HG03439 (cell line): Measurements from ENCODE around the gene PIM1.

Source experiments
- ATAC-seq: cut with Tn5 transposase; IDR thresholded peaks from one replicate; pipeline ENCODE4 v1.9.1; 2021; ENCODE audit warnings: mild to moderate bottlenecking, moderate library complexity; ENCODE audit not compliant: unreplicated experiment

The PIM1 gene

DNA sequence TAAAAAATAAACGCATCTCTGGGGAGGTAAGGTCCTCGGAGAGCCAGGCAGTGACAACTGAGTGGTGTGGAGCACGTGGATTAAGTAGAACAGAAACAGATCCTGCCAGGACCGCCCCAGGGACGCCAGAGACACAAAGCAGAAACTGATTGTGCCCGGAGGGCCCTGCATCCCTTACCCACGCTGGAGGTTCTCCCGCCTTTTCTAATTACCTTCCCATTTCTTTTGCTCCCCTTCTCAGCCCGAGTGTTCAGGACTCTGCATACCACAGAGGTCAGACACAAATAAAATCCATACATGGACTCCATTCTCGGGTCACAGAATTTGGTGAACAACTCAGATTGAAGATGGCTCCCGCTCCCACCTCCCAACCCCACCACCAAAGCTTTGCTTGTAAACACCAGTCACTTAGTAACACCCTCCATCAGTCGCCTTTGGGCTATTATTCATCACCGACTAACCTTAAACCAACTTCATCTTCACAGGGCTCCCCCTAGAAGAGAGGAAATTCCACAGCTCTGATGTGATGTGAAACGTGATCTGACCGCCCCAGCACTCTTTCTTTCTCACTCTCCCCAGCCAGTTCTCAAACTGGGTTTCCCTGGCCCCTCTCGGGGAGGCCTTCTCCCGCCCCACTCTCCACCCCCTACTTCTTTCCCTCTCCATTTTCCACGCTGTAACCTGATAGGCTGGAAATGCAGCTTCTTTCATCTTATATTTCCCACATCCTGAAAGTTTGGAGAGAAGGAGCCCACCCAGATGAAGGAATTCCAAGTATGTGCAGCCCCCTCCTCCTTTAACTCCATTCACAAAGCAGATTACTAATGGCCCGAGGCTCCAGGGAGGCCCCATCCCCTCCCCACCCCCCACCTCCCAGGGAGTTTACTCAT, 32.5 kb upstream of the PIM1 start:
- ATAC-seq = no peak

DNA sequence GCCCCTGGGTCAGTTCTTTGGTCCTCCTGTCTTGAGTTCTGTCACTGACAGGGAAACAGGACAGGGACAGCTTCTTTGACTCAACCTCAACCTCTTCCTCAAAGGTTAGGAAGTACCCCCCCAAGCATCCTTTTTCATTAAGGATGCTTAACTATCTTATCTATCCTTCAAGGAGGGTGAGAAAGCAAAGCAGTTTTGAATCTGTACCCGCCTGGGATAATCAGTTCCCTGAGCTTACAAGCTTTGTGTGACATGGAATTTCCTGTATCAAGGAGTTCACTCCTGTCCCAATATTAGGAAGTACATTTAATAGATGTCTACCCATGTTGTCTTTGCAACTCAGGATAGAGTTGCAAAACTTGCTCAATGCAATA, 31.1 kb upstream of the PIM1 start:
- no peak for ATAC-seq

DNA sequence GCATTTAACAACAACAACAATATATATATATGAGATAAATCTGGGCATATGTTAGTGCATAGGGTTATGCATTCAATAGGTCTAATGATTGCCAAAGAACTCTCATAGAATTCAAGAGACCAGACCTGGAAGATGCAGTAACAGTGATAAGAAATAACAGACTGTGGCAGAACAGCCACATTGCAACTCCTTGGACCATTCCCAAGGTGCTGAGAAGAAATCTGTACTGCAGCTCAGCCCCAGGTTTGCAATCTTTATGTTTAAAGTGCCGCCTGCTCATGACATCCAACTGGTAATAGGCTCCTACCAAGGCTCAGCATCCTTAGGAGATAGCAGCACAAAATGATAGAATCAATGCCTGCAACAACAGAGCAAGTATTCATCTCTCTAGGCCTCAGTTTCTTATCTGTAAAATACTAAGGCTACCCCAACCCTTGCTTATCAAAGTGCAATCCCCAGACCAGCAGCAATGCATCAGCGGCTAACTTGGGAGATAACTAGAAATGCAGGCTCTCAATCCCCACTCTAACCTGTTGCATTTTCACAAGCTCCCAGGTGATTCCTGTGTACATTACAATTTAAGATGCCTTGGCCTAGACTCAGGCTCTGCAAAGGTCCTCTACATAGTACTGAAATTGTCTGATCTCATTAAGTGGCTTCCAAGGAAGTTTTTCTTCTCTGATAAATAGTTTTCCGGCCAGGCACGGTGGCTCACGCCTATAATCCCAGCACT, 30.6 kb upstream of the PIM1 start:
- no peak for ATAC-seq

DNA sequence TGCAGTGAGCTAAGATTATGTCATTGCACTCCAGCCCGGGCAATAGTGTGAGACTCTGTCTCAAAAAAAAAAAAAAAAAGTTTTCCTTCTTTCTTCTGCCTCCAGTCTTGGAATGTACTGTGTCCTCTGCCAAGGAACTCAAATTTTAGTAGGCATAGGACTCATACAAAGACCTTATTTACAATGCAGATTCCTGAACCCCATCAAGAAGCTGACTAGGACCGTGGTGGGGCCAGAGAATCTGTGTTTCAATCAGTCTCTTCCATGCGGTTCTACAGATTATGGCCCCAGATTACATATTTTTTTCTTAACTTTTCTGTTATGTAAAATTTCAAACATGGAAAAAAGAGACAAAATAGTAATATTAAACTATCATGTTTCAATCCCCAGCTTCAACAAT, 29.8 kb upstream of the PIM1 start:
- ATAC-seq = no peak

DNA sequence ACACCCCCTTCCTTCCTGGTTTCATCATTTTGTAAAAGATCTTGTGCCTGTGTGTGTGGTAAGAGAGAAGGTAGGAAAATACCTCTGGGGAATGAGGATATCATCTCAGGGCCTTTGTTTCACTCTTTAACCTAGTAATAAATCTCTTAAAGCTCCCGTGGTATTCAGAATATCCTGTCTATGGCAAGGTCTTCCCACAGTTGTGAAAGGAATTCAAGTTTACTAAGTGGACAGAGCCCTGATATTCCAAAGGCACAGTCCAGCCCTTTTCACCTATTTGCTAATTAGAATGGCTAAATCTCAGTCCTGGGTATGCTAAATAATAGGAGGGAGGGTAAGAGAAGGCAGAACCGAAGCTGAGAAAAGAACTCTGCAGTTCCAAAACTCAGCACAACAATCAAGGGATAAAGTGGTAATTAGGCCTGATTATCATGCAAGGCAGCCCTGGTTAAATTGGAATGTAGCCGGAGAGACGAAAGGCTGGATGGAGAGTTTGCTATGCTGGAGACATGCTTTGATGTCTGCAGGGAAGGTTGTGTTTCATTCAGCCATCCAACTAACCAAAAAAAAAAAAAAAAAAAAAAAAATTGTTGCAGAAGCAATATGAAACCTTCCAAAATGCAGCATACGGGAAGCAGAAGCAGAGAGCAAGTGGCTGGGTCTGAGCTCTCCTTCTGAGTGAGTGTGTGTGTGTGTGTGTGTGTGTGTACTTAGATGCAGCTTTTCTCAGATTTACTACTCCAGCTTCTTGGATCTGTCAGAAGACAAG, 28.5 kb upstream of the PIM1 start:
- ATAC-seq = no peak

DNA sequence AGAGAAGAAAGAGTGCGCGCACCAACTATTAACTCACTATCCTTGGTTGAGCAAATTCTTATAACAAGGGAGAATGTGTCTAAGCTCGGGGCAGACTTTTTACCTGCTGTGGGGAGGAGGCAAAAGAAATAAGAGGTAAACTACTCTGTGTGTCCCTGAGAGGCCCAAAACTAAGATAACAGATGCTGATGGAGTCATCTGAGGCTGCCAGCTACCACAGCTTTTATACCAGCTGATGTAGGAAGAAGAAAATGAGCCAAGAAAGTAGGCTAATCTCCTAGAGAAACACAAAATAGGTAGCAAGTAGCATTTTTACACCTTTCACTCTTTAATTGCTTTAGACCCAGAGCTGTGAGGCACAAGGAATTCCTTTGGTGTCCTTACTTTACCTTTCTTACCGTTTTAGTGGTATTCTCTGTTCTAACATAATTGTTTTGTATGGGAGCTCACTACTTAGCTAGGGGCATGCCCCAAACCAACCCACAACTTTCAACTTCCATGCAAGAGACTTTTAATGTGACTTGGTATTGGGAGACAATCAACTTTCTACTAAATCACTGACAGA, 27.8 kb upstream of the PIM1 start:
- ATAC-seq = no peak

DNA sequence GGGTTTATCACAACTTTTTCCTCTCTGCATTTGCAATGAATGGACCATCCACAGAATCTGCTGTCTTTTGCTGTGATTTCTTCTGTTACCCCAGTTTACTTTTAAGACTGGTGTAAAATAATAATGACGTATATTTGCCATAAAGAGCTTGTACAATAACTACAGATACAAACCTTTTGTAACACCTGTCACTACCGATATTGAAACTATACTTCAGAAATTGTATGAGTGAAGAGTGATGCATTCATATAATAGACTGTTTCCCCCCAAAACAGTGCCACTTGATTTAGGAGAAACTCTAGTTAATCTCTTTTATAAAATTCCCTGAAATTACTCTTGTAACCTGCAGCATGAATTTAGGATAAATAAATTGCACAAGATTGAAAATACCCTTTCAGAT, 26.4 kb upstream of the PIM1 start:
- ATAC-seq = no peak

DNA sequence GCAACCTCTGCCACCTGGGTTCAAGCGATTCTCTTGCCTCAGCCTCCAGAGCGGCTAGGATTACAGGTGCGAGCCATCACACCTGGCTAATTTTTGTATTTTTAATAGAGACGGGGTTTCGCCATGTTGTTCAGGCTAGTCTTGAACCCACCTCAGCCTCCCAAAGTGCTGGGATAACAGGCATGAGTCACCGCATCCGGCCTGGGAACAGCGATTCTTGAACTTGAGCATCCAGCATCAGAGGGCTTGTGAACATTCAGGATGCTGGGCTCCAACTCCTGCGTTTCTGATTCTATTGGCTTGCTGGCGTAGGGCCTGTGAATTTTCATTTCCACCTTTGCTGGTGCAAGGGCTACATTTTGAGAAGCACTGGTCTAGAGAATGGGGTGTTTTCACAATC, 24.5 kb upstream of the PIM1 start:
- ATAC-seq = no peak

DNA sequence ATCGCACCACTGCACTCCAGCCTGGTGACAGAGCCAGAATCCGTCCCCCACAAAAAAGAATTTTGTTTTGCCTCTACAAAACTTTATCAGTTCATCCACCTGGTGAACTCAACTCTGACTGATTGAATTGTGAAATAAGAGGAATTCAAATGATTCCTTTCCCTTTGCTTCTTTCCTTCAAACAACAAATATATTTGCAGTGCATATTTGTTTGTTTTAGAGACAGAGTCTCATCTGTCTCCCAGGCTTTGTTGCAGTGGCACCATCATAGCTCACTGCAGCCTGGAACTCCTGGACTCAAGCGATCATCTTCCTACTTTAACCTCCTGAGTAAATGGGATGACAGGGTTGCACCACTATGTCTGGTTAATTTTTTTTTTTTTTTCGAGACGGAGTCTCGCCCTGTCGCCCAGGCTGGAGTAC, 23.2 kb upstream of the PIM1 start:
- no peak for ATAC-seq

DNA sequence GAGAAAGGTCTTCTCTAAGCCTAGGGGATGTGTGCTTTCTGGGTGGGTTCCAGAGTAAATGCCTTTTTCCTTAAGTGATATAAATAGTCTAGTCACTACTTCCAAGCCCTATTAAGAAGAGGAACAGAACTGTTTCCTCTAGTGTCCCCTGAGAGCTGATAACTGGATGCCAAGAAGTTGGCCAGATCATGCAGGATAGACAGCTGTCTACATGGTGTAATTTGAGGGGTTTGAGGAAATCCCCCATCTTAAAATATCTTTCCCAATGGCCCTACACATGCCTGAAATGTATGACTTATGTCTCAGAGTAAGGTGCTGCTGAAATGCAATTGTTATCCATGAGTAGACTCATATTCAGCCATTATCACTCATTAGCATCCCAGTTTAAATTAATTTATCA, 20.2 kb upstream of the PIM1 start:
- no peak for ATAC-seq

DNA sequence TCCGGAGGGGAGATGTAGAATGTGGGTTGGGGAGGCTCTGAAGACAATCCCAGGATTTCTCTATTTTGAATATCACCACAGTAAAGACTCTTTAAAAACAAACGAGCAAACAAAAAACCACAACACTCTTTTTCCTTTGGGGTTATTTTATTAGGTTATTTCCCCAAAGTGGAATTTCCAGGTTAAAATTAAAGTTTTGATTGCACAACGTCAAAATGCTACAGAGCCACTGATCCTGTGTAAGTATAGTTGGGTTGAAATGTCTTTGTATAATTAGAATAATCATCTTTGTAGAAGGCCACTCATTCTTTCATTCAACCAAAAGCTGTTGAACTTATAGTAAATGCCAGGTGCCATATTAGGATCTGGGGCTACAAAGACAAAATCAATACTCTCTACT, 19.6 kb upstream of the PIM1 start:
- ATAC-seq = no peak

DNA sequence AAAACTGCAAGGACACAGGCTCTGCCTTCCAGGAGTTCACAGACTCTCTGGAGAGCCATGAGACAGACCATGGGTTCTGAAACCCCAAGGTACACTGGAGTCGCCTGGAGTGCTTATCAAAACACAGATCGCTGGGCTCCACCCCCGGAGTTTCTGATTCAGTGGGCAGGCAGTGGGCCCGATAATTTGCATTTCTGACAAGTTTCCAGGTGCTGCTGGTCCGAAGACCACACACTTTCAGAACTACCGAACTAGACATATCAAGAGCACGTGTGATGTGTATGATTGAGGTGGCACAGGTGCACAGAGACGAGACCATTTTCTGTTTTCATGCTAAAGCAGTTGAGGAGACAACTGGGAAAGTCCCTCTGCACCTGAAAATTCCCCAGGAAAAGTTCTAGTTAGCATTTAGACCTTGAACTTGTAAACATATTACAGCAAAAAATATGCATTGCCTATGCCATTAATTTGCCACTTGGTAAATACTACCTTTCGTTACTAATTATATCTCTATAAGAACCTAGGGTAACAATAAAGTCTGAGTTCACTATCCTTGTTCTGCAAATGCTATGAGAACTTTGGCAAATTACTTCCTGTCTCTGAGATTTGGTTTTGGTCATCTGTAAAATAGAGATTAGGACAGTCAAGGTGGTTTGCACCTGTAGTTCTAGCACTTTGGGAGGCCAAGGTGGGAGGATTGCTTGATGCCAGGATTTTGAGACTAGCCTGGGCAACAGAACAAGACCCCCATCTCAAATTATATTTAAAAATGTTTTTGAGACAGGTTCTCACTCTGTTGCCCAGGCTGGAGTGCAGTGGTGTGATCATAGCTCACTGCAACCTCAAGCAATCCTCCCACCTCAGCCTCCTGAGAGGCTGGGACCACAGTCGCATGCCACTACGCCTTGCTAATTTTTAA, 14.3 kb upstream of the PIM1 start:
- ATAC-seq = peak; percentile 82

DNA sequence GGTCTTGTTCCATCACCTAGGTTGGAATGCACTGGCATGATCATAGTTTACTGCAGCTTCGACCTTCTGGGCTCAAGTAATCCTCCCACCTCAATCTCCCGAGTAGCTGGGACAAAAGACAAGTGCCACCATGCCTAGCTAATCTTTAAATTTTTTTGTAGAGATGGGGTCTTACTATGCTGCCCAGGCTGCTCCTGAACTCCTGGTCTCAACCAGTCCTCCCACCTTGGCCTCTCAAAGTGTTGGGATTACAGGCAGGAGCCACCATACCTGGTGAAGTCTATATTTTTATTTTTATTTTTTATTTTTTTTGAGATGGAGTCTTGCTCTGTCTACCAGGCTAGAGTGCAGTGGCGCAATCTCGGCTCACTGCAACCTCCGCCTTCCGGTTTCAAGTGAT, 11.4 kb upstream of the PIM1 start:
- ATAC-seq = no peak

DNA sequence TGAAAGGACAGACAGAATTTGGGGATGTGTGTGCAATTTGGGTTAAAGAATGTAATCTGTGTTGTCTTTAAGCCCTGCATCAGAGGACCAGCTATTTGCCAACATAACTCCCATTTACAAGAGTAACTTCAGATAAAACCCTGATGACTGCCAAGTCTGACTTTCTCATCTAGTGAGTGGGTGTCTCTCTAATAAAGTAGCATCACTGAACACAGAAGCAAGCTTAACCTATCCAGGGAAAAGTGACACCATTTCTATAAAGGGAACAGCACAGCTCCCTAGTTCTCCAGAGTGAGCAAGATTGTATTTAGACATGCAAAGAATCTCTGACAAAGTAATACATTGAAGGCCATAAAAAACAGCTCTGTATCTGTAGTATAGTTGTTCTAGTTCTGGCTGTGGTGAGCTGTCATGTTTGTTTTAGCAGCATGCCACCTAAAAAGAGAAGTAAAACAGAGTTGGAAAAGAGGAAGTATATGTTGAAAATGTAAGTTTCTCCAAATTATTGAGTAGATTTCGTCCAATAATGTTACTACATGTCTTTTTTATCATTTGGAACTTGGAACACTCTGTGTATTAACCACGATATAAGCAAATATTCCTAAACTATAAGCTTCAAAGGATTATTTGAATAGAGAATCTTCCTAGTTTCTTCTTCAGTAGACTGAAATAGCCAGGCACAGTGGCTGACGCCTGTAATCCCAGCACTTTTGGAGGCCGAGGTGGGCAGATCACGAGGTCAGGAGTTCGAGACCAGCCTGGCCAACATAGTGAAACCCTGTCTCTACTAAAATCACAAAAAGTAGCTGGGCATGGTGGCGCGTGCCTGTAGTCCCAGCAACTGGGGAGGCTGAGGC, 8.8 kb upstream of the PIM1 start:
- ATAC-seq = no peak

DNA sequence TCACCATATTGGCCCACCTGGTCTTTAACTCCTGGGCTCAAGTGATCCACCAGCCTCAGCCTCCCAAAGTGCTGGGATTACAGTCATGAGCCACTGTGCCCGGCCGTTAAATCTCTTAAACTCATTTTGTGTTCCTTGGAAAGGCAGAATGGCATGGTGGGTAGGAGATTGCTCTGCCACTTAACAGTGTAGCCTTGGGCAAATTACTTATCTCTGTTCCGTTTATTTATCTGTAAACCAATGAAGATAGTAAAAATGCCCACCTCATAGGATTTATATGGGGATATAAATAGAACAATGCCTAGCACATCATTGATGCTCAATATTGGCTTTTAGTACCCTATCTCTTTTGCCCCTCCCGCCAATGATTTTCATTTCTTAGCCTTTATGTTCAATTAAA, 7.2 kb upstream of the PIM1 start:
- ATAC-seq = no peak

DNA sequence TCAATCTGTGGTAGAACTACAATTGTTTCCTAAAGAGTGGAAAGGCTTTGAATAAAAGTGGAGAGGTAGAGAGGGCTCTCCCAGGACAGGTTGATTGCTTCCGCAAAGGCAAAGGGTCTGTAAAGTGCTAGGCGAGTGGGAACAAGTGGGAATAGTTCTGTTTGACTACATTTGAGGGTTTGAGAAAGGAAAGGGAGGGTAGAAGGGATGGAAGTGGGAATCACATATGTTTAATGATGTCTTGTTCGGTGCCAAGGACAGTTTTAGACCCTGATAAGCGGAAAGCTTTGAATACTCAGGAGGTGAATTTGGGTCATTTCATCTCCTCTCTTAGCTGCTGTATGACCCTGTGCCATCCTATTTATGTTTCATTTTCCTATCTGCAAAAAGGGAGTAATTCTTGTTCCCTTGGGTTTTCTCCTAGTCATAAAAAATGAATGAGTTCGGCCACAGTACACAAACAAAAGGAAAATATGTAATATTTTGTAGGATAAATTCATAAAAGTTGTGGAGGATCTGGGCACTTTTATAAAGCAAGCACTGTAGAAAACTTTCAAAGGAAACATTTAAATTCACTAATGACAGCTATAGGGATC, 1.7 kb upstream of the PIM1 start:
- no peak for ATAC-seq

DNA sequence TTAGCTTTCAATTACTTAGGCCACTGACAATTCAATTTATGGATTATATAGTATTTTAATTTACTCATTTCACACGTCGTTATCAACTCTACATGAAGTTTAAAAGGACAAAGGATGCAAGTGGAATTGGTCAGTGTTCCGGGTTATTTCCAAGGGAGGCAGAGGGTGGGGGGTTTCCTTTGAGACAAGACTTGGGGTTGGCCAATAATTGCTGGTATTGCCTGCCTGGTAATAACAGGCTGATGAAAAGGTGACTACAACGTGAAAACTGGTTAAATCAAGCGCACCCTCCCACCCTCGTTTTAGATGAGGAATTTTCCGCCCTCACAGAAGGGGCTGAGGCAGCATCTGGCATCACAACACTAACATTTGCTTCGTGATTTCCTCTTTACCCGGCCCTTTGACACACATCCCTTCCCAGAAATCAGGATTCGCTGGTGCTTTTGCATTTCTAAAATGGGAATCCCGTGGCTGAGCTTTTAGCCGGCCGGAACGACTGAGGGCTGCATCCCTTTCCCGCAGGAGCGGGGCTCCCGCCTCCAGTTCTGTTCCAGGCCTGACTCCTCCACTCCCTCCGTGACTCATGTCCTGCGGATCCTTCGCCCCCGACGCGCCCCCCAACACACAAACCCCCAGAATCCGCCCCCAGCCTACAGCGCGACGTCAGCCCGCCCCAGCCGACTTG, 999 bp upstream of the PIM1 start:
- no peak for ATAC-seq
